ENCODE results near the gene NR6A1. TPM values are rescaled to one million over a fixed set of nuclear protein-coding genes. Genes with fewer than 3 reads are reported as not detected.

Gene NR6A1
- total RNA-seq, 1 experiment from 2014 or later, result 1.1 TPM

DNA sequence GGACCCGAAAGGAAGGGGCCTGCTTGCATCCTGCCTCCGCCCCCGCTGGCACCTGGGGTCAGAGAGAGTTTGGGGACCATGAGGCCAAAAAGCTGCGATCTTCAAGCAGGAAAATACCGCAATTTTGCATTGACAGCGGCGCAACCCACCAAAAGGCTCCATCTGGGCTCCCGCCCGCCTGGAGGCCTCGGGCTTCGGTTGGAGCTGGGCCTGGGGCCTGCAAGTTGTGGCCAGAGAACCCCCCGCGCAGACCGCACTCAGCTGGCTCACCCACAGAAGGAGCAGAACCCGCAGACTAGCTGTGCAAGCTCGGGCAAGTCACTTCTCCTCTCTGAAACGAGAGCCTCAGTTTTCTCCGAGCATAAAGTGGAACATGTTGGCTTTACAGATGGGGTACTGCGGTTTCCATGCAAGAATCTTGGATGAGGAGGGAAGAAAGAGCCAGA, 265.2 kb downstream of the NR6A1 start:
- DNase-seq (ENCODE audit: low read depth), result no peak

- no peak for DNase-seq (ENCODE audit: low read depth)
Measured at GRCh38 chr9:124505006-124505900, 265.9 kb downstream of the NR6A1 start.

GRCh38 chr9:124504530-124505005, 266.5 kb downstream of the NR6A1 start:
- DNase-seq (ENCODE audit: low read depth), result no peak

GRCh38 chr9:124503713-124504529, 267.2 kb downstream of the NR6A1 start:
- no peak for DNase-seq (ENCODE audit: low read depth)

- no peak for DNase-seq (ENCODE audit: low read depth)
Measured at GRCh38 chr9:124502711-124503702, 268.1 kb downstream of the NR6A1 start.

- no peak for DNase-seq (ENCODE audit: low read depth)
Measured at GRCh38 chr9:124501771-124502320, 269.3 kb downstream of the NR6A1 start.

- no peak for DNase-seq (ENCODE audit: low read depth)
Measured at GRCh38 chr9:124500796-124501611, 270.1 kb downstream of the NR6A1 start.

DNA sequence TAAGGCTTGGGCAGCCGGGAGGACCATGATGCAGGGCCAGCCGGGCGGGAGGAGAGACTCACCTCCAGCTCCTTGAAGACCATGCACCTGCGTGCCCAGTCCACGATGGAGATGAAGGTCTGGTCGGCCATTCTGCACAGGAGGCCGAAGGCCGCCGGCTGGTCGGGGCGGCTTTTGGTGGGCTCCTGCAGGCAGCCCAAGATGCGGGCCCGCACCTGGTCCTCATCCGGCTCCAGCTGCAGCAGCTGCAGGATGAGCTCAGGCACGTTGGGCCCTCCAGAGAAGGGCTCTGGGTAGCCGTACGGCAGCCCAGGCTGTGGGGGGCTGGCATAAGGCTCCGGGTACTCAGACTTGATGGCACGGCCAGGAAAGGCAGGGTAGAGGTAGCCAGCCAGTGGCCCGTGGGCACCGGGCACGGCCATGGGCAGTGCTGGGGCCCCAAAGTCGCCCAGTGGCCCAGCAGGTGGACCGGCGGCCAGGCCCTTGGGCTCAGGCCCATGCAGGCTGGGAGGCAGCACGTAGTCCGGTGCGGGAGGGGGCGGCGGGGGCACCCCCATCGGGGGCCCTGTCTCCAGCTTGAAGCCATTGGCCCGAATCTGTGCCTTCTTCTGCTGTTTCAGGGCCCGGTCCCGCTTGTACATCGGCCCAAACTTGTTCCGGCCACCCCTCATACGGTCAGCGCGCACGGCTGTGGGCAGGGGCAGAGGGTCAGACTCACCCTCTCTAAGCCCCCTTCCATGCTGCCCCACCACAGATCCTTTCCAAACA, 270.9 kb downstream of the NR6A1 start:
- DNase-seq (ENCODE audit: low read depth), result no peak

- DNase-seq (ENCODE audit: low read depth), result no peak
Measured at GRCh38 chr9:124499216-124499615, 271.9 kb downstream of the NR6A1 start.

DNA sequence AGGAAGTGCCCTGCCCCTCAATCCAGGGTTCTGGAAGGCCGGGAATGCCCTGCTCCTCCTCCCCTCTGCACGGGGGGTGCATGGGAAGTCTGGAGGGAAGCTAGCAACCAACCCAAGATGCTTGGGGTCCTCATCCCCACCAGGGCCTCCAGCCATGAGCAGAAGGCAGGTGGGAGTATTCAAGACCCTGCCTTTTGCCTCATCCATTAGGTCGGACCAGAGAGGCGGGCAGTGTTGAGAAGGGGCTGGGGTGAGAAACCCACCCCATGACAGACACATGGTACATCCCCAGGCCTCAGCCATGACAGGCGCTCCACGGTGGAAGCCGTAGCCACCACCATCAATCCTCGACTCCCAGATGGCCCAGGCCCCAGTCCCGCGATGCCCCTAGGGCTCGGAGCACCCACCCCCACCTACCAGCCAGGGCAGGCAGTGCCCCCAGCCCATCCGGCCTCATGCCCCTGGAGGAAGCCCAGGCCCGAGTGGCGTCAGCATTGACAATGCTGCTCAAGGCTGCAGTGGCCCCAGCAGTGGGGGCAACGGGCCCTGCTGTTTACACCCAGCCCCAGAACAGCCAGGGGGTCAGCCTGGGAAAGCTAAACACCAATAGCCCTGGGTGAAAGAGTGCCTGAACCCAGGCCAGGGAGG, 272.5 kb downstream of the NR6A1 start:
- DNase-seq (ENCODE audit: low read depth), result no peak

- DNase-seq (ENCODE audit: low read depth), result no peak
Measured at GRCh38 chr9:124498040-124498439, 273.1 kb downstream of the NR6A1 start.

- no peak for DNase-seq (ENCODE audit: low read depth)
Measured at GRCh38 chr9:124497441-124497840, 273.7 kb downstream of the NR6A1 start.

DNA sequence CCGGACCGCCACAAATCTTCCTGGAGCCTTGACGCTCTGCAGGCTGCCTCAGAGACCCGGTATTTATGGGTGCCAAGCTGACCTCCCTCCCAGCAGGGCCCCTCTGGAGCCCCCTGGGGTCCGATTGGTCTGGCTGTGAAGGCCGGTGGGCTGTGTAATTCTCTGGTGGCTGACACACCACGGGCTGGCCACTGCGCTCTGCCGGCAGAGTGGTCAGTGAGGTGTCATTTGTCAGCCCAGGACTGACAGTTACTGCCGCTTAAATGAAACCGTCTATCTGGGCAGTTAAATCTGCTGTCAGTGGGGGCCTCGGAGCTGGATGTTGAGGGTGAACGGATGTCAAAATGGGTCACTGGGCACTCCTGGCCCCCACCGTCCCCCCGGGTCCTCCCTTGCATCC, 274.6 kb downstream of the NR6A1 start:
- no peak for DNase-seq (ENCODE audit: low read depth)

- DNase-seq (ENCODE audit: low read depth), result no peak
Measured at GRCh38 chr9:124496075-124496449, 275.0 kb downstream of the NR6A1 start.

DNA sequence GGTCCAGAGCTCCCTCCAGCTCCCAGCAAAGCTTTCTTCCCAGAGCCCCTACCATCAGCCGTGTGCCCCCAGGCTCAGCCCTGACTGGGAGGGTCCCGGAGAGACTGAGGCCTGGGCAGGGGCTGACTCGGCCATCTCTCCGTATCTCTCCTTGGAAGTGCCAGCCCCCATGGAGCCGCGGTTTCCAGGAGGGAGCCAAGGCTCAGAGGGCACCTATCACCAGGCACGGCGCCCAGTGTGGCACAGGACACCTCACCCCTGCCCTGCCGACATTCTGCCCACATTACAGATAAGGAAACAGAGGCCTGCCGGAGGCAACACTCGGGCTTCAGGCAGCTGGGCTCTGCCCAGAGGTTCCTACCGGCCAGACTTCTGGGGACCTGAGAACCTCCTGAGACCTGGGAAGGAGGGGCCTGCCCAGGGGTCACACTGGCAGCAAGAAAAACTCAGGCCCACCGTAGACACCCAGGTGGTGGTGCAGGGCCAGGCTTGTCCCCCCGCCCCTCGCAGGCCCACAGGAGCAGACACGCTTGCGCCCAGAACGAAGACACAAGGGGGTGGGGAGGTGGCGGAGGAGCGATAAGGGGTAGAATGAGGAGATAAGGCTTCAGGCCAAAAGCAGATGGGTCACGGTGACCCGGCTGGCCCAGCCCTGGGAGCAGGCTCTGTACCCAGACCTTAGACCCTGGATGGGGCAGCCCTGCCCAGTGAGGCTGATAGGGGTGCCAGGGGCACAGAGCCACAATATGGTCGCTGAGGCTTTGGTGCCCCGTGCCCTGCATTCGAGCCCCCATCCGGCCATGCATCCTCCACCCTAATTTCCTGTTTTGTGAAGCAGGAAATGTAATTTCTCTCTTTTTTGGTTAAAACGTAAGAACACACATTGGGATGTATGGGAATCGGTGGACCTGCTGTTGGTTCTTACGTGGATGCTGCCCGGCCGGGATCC, 275.7 kb downstream of the NR6A1 start:
- DNase-seq (ENCODE audit: low read depth), result no peak

DNA sequence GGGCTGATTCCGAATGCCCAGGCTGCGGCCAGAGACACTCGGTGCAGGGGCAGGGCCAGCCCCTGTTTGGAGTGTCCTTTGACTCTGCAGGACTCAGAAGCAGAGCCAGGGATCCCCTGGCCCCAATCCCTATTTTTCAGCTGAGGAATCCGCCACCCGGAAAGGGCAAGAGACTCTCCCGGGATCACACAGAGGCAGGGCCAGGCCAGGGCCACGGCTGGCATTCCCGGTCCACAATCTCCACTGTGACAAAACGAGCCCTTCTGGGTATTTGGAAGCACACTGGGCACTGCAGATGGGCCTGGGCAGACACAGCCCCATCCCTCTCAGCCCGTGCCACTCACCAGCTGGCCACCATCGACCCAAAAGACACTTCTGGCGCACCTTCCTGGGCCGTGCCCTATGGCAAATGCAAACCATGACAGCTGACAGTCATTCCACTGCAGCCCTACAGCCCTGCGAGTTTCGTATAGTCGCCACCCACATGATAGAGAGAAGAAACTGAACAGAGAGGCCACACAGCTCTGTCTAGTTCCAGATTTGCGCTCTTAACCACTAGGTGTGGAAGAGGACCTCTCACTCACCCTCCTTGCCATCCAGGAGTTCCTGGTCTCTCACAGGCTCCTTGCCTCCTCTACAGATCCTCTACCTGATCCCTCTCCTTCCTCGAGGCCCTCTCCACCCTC, 277.2 kb downstream of the NR6A1 start:
- DNase-seq (ENCODE audit: low read depth), result no peak

- DNase-seq (ENCODE audit: low read depth), result no peak
Measured at GRCh38 chr9:124493218-124493617, 277.9 kb downstream of the NR6A1 start.

All from LHCN-M2 (cell line).